Measurements from ENCODE around the gene CSTF2T.

Gene CSTF2T

DNA sequence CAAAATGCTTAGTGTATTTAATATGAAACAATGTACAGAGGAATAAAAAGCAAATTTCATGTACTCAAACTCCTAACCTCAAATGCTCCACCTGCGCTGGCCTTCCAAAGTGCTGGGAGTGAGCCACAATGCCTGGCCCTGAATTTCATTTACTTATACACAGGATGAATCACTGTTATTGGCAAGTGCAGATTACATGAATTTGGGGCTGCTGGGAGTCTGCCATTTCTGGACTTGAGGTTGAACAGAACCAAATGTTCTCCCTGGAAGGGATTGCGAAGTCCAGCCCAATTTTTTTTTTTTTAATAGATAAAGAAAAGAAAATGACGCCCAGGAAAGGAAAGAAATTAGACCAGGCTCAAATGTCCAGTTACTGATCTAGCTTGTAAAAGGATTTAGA lies 6.8 kb upstream of the CSTF2T start:
- no peak overlapping the region for H3K27ac ChIP-seq (ENCODE audit: low read length)
- TF ChIP-seq EZH2phosphoT487 (IDR thresholded peaks at IDR 0.05; ENCODE audit: low read depth) = no peak
- TF ChIP-seq, protein P1, sequence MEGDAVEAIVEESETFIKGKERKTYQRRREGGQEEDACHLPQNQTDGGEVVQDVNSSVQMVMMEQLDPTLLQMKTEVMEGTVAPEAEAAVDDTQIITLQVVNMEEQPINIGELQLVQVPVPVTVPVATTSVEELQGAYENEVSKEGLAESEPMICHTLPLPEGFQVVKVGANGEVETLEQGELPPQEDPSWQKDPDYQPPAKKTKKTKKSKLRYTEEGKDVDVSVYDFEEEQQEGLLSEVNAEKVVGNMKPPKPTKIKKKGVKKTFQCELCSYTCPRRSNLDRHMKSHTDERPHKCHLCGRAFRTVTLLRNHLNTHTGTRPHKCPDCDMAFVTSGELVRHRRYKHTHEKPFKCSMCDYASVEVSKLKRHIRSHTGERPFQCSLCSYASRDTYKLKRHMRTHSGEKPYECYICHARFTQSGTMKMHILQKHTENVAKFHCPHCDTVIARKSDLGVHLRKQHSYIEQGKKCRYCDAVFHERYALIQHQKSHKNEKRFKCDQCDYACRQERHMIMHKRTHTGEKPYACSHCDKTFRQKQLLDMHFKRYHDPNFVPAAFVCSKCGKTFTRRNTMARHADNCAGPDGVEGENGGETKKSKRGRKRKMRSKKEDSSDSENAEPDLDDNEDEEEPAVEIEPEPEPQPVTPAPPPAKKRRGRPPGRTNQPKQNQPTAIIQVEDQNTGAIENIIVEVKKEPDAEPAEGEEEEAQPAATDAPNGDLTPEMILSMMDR (IDR thresholded peaks at IDR 0.05; ENCODE audit: low read depth, low read length) = no peak

GRCh38 chr10:51705774-51706173 lies 6.4 kb upstream of the CSTF2T start:
- no peaks in the 10 kb centered on the region for H3K36me3 ChIP-seq (replicated peaks; ENCODE audit: low read depth, low read length)
- no peak overlapping the region for H3K4me2 ChIP-seq (ENCODE audit: low read length)
- H3K27me3 ChIP-seq (ENCODE audit: low read depth, low read length) = no peaks in the 10 kb centered on the region
- no peaks in the 10 kb centered on the region for H3K9me3 ChIP-seq (ENCODE audit: insufficient read depth, low read length)
- no peak overlapping the region for H3K9ac ChIP-seq (ENCODE audit: low read length)
- H3K4me3 ChIP-seq (ENCODE audit: low read length) = no peak overlapping the region
- H4K20me1 ChIP-seq (ENCODE audit: insufficient read depth, low read length) = no peaks in the 10 kb centered on the region
- H3K79me2 ChIP-seq (ENCODE audit: low read length) = no peaks in the 10 kb centered on the region
- no peaks in the 10 kb centered on the region for H3K4me1 ChIP-seq (ENCODE audit: low read length)
- no peak overlapping the region for H3K27ac ChIP-seq (ENCODE audit: low read length)
- no peak overlapping the region for H2AFZ ChIP-seq (ENCODE audit: low read depth, low read length)
- TF ChIP-seq EZH2phosphoT487 (IDR thresholded peaks at IDR 0.05; ENCODE audit: low read depth) = no peak
- TF ChIP-seq, protein P1 (IDR thresholded peaks at IDR 0.05; ENCODE audit: low read depth, low read length) = no peak

More for the DNA sequence above, 6.8 kb upstream of the CSTF2T start:
- Histone ChIP-seq H3K36me3 (replicated peaks; ENCODE audit: low read depth, low read length) (no peaks in the 10 kb centered on the region), H4K20me1 (ENCODE audit: insufficient read depth, low read length) (no peaks in the 10 kb centered on the region), H3K4me2 (ENCODE audit: low read length) (no peak overlapping the region), H3K4me3 (ENCODE audit: low read length) (no peak overlapping the region), H3K27me3 (ENCODE audit: low read depth, low read length) (no peaks in the 10 kb centered on the region), H2AFZ (ENCODE audit: low read depth, low read length) (no peak overlapping the region), H3K79me2 (ENCODE audit: low read length) (no peaks in the 10 kb centered on the region), H3K9me3 (ENCODE audit: insufficient read depth, low read length) (no peaks in the 10 kb centered on the region), H3K9ac (ENCODE audit: low read length) (no peak overlapping the region), H3K4me1 (ENCODE audit: low read length) (no peaks in the 10 kb centered on the region)

- Histone ChIP-seq H3K4me2 (ENCODE audit: low read length) (peak overlapping the region; percentile 75), H3K9ac (ENCODE audit: low read length) (peak overlapping the region; percentile 94), H3K9me3 (ENCODE audit: insufficient read depth, low read length) (no peaks in the 10 kb centered on the region), H3K79me2 (ENCODE audit: low read length) (peaks cover 34% of the 10 kb centered on the region), H3K36me3 (replicated peaks; ENCODE audit: low read depth, low read length) (peaks cover 28% of the 10 kb centered on the region), H3K4me3 (ENCODE audit: low read length) (peak overlapping the region; percentile 96), H2AFZ (ENCODE audit: low read depth, low read length) (peak overlapping the region; percentile 97; the same call in 1 of the 2 replicates), H3K27me3 (ENCODE audit: low read depth, low read length) (no peaks in the 10 kb centered on the region), H4K20me1 (ENCODE audit: insufficient read depth, low read length) (peaks cover 10% of the 10 kb centered on the region; the same call in 1 of the 2 replicates), H3K4me1 (ENCODE audit: low read length) (peaks cover 14% of the 10 kb centered on the region), H3K27ac (ENCODE audit: low read length) (peak overlapping the region; percentile 84)
- no peak for TF ChIP-seq EZH2phosphoT487 (IDR thresholded peaks at IDR 0.05; ENCODE audit: low read depth)
- TF ChIP-seq, protein P1 (IDR thresholded peaks at IDR 0.05; ENCODE audit: low read depth, low read length) = no peak
These were observed 928 bp upstream of the CSTF2T start for GRCh38 chr10:51700228-51700817.

DNA sequence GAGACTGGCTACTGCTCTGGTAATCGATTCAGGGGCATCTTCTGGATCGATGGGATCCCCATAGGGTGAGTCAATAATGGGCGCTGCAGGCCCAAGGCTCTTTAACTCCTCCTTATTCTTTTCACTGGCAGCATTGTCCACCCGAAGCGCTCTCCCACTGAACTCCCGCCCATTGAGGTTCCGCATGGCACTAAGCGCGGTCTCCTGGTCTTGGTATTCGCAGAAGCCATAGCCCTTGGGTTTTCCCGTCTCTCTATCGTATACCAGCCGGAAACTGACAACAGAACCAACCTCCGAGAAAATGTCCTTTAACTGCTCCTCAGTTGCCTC lies 285 bp downstream of the CSTF2T start:
- Histone ChIP-seq H3K79me2 (ENCODE audit: low read length) (peaks cover 34% of the 10 kb centered on the region), H3K4me1 (ENCODE audit: low read length) (peaks cover 14% of the 10 kb centered on the region), H3K27ac (ENCODE audit: low read length) (peak overlapping the region; percentile 84), H3K27me3 (ENCODE audit: low read depth, low read length) (no peaks in the 10 kb centered on the region), H3K9ac (ENCODE audit: low read length) (peak overlapping the region; percentile 94), H3K4me2 (ENCODE audit: low read length) (peak overlapping the region; percentile 97), H4K20me1 (ENCODE audit: insufficient read depth, low read length) (peaks cover 10% of the 10 kb centered on the region; the same call in 1 of the 2 replicates), H3K36me3 (replicated peaks; ENCODE audit: low read depth, low read length) (peaks cover 29% of the 10 kb centered on the region), H3K4me3 (ENCODE audit: low read length) (peak overlapping the region; percentile 96), H2AFZ (ENCODE audit: low read depth, low read length) (0 out of 2 replicates have a peak overlapping the region, but pooled peaks have one; percentile 41), H3K9me3 (ENCODE audit: insufficient read depth, low read length) (no peaks in the 10 kb centered on the region)
- no peak for TF ChIP-seq EZH2phosphoT487 (IDR thresholded peaks at IDR 0.05; ENCODE audit: low read depth)
- TF ChIP-seq, protein P1 (IDR thresholded peaks at IDR 0.05; ENCODE audit: low read depth, low read length) = no peak
